WTC11 (cell line): Measurements from ENCODE around the gene GPR132. TPM values are rescaled to one million over a fixed set of nuclear protein-coding genes. Genes with fewer than 3 reads are reported as not detected.

Experiments used
- ATAC-seq: fragments of 200-7000 bp; cut with Tn5 transposase; 2 replicates; pipeline ENCODE4 v1.10.0; 2021; ENCODE audit warnings: mild to moderate bottlenecking, moderate library complexity
- CTCF ChIA-PET: fragments of 300-600 bp; sonication (Branson Sonifier 250); formaldehyde crosslinking; loops from one replicate; lab custom pipeline; 2021; ENCODE audit warnings: antibody characterized with exemption; lab: Charles Lee
- POLR2A ChIA-PET: fragments of 350-600 bp; sonication (Branson Sonifier 250); formaldehyde crosslinking; loops from one replicate; lab custom pipeline; 2021; ENCODE audit warnings: antibody characterized with exemption; lab: Charles Lee
- DNase-seq: peaks from one replicate; pipeline ENCODE4 v3.0.0; 2021; ENCODE audit warnings: low spot score
- H3K27ac Mint-ChIP-seq: 2 replicates; pipeline ENCODE4 v1.8.0; 2021; ENCODE audit warnings: mixed read lengths
- H3K27me3 Mint-ChIP-seq: 2 replicates; pipeline ENCODE4 v1.8.0; 2021; ENCODE audit warnings: low read depth, mild to moderate bottlenecking, moderate library complexity, mixed read lengths
- H3K36me3 Mint-ChIP-seq: 2 replicates; pipeline ENCODE4 v1.8.0; 2021; ENCODE audit warnings: mixed read lengths
- H3K4me1 Mint-ChIP-seq: 2 replicates; pipeline ENCODE4 v1.8.0; 2022; ENCODE audit warnings: mixed read lengths
- H3K4me3 Mint-ChIP-seq: 2 replicates; pipeline ENCODE4 v1.8.0; 2021; ENCODE audit warnings: mild to moderate bottlenecking, moderate library complexity, mixed read lengths
- H3K9me3 Mint-ChIP-seq: 2 replicates; pipeline ENCODE4 v1.8.0; 2021; ENCODE audit warnings: mixed read lengths
- ARID4B ChIP-seq: sonication (generic); formaldehyde crosslinking; IDR thresholded peaks from 2 replicates; pipeline ENCODE4 v1.8.0; 2023; ENCODE audit warnings: missing genetic modification reagents, mild to moderate bottlenecking, borderline replicate concordance
- ATF2 ChIP-seq: sonication (generic); formaldehyde crosslinking; IDR thresholded peaks from 2 replicates; pipeline ENCODE4 v1.8.1; 2022; ENCODE audit warnings: low read depth, missing genetic modification reagents, borderline replicate concordance
- CDX4 ChIP-seq: fragments of 250-450 bp; sonication (Bioruptor Pico); IDR thresholded peaks from 2 replicates; pipeline ENCODE4 v1.9.0; 2021; ENCODE audit warnings: moderate library complexity, mild to moderate bottlenecking, inconsistent platforms, borderline replicate concordance
- CREB1 ChIP-seq: sonication (generic); formaldehyde crosslinking; IDR thresholded peaks from 2 replicates; pipeline ENCODE4 v1.8.0; 2023; ENCODE audit warnings: mild to moderate bottlenecking, missing genetic modification reagents
- ELF4 ChIP-seq: sonication (generic); formaldehyde crosslinking; IDR thresholded peaks from 2 replicates; pipeline ENCODE4 v1.8.1; 2022; ENCODE audit warnings: low read depth, mild to moderate bottlenecking, moderate library complexity, missing genetic modification reagents
- FOXK1 ChIP-seq: sonication (generic); formaldehyde crosslinking; IDR thresholded peaks from 2 replicates; pipeline ENCODE4 v1.8.0; 2022; ENCODE audit warnings: mild to moderate bottlenecking, moderate library complexity, missing genetic modification reagents
- GTF2I ChIP-seq: fragments of 250-450 bp; sonication (Bioruptor Pico); conservative IDR thresholded peaks from 2 replicates; pipeline ENCODE4 v1.4.0; 2021; ENCODE audit warnings: mild to moderate bottlenecking
- IRF2 ChIP-seq: sonication (generic); formaldehyde crosslinking; IDR thresholded peaks from 2 replicates; pipeline ENCODE4 v1.8.0; 2022; ENCODE audit warnings: low read depth, missing genetic modification reagents, borderline replicate concordance
- JAZF1 ChIP-seq: fragments of 250-450 bp; sonication (Bioruptor Pico); IDR thresholded peaks from 2 replicates; pipeline ENCODE4 v1.9.0; 2021; ENCODE audit warnings: moderate library complexity, mild to moderate bottlenecking, inconsistent platforms
- KAT7 ChIP-seq: sonication (generic); formaldehyde crosslinking; IDR thresholded peaks from 2 replicates; pipeline ENCODE4 v1.8.1; 2023; ENCODE audit warnings: missing genetic modification reagents, mild to moderate bottlenecking, borderline replicate concordance
- MLX ChIP-seq: sonication (generic); formaldehyde crosslinking; IDR thresholded peaks from 2 replicates; pipeline ENCODE4 v1.8.1; 2023; ENCODE audit warnings: mild to moderate bottlenecking, missing genetic modification reagents, moderate library complexity
- MYBL2 ChIP-seq: sonication (generic); formaldehyde crosslinking; IDR thresholded peaks from 2 replicates; pipeline ENCODE4 v1.8.1; 2023; ENCODE audit warnings: mild to moderate bottlenecking, moderate library complexity, missing genetic modification reagents
- NR2C2 ChIP-seq: sonication (generic); formaldehyde crosslinking; IDR thresholded peaks from 2 replicates; pipeline ENCODE4 v1.8.0; 2022; ENCODE audit warnings: mild to moderate bottlenecking, missing genetic modification reagents
- NR3C1 ChIP-seq: sonication (generic); formaldehyde crosslinking; conservative IDR thresholded peaks from 2 replicates; pipeline ENCODE4 v1.8.1; 2023; ENCODE audit warnings: low read depth, mild to moderate bottlenecking, missing genetic modification reagents
- TEAD4 ChIP-seq: sonication (generic); formaldehyde crosslinking; IDR thresholded peaks from 2 replicates; pipeline ENCODE4 v1.8.0; 2022; ENCODE audit warnings: mild to moderate bottlenecking, missing genetic modification reagents
- ZBTB43 ChIP-seq: sonication (generic); formaldehyde crosslinking; IDR thresholded peaks from 2 replicates; pipeline ENCODE4 v1.8.1; 2023; ENCODE audit warnings: mild to moderate bottlenecking, missing genetic modification reagents
- ZMAT4 ChIP-seq: fragments of 250-450 bp; sonication (Bioruptor Pico); IDR thresholded peaks from 2 replicates; pipeline ENCODE4 v1.9.0; 2021; ENCODE audit warnings: mild to moderate bottlenecking
- ZNF121 ChIP-seq: sonication (generic); formaldehyde crosslinking; IDR thresholded peaks from 2 replicates; pipeline ENCODE4 v1.8.0; 2023; ENCODE audit warnings: missing genetic modification reagents
- ZNF232 ChIP-seq: sonication (generic); formaldehyde crosslinking; IDR thresholded peaks from 2 replicates; pipeline ENCODE4 v1.8.0; 2022; ENCODE audit warnings: mild to moderate bottlenecking, missing genetic modification reagents
- ZNF317 ChIP-seq: sonication (generic); formaldehyde crosslinking; IDR thresholded peaks from 2 replicates; pipeline ENCODE4 v1.8.1; 2023; ENCODE audit warnings: low read depth, mild to moderate bottlenecking, moderate library complexity, missing genetic modification reagents, borderline replicate concordance
- ZNF396 ChIP-seq: fragments of 250-450 bp; sonication (Bioruptor Pico); IDR thresholded peaks from 2 replicates; pipeline ENCODE4 v1.8.0; 2021; ENCODE audit warnings: mild to moderate bottlenecking, moderate library complexity, borderline replicate concordance
- ZNF512 ChIP-seq: sonication (generic); formaldehyde crosslinking; IDR thresholded peaks from 2 replicates; pipeline ENCODE4 v1.8.1; 2022; ENCODE audit warnings: missing genetic modification reagents, borderline replicate concordance
- ZSCAN18 ChIP-seq: fragments of 250-450 bp; sonication (Bioruptor Pico); IDR thresholded peaks from 2 replicates; pipeline ENCODE4 v2.1.2; 2022; ENCODE audit warnings: mild to moderate bottlenecking, moderate library complexity
- total RNA-seq: library from RNA; stranded (reverse); gene quantifications from 3 replicates; pipeline ENCODE4 v1.2.3, GENCODE V29; 2021

Gene GPR132
- total RNA-seq, 1 experiment from 2014 or later: 0.13 TPM

GRCh38 chr14:105051182-105052109 lies 13.8 kb downstream of the GPR132 start:
- DNase-seq (no peak), ATAC-seq (no peak)
- H3K27ac Mint-ChIP-seq: no peak overlapping the region; the same call in 1 of the 2 replicates
- 0 out of 2 replicates have a peak, but pooled peaks cover 5% of the 10 kb centered on the region for H3K4me1 Mint-ChIP-seq
- POLR2A ChIA-PET: no interaction called here
- H3K27me3 Mint-ChIP-seq: peaks cover 30% of the 10 kb centered on the region
- CTCF ChIA-PET: no interaction called here
- no peak for TF ChIP-seq CDX4 (CRISPR knock-in tag)
- no peak for TF ChIP-seq GTF2I
- no peak for TF ChIP-seq ZNF121 (CRISPR knock-in tag)
- no peak for TF ChIP-seq TEAD4 (CRISPR knock-in tag)
- no peak for TF ChIP-seq NR2C2
- no peak for TF ChIP-seq ZNF317 (CRISPR knock-in tag)
- no peak for TF ChIP-seq IRF2
- TF ChIP-seq ATF2: no peak
- TF ChIP-seq ZSCAN18 (CRISPR knock-in tag): no peak
- no peak for TF ChIP-seq NR3C1
- TF ChIP-seq ZNF512: no peak
- no peak for TF ChIP-seq ELF4 (CRISPR knock-in tag)
- no peak for TF ChIP-seq MYBL2 (CRISPR knock-in tag)
- no peak for TF ChIP-seq ARID4B (CRISPR knock-in tag)
- no peaks in the 10 kb centered on the region for H3K36me3 Mint-ChIP-seq
- H3K9me3 Mint-ChIP-seq: no peaks in the 10 kb centered on the region
- no peak overlapping the region for H3K4me3 Mint-ChIP-seq

GRCh38 chr14:105050551-105050897 lies 14.7 kb downstream of the GPR132 start:
- H3K4me1 Mint-ChIP-seq: no peaks in the 10 kb centered on the region
- H3K9me3 Mint-ChIP-seq: no peaks in the 10 kb centered on the region
- no peak overlapping the region for H3K4me3 Mint-ChIP-seq
- POLR2A ChIA-PET: no interaction called here
- ATAC-seq (no peak), DNase-seq (no peak)
- H3K27ac Mint-ChIP-seq: no peak overlapping the region
- H3K36me3 Mint-ChIP-seq: no peaks in the 10 kb centered on the region
- peaks cover 21% of the 10 kb centered on the region for H3K27me3 Mint-ChIP-seq
- CTCF ChIA-PET: interaction anchor here (1.0 kb wide), 2 partner anchors 8 to 118 kb away, joined by 3 to 4 read pairs; no protein-coding TSS in a partner anchor
- TF ChIP-seq GTF2I (no peak), JAZF1 (CRISPR knock-in tag) (no peak), ZNF232 (CRISPR knock-in tag) (no peak), ZNF396 (CRISPR knock-in tag) (no peak), KAT7 (CRISPR knock-in tag) (no peak), ZMAT4 (CRISPR knock-in tag) (no peak), CREB1 (CRISPR knock-in tag) (no peak), FOXK1 (CRISPR knock-in tag) (no peak), MLX (CRISPR knock-in tag) (no peak), ZBTB43 (CRISPR knock-in tag) (no peak)
